IMR-90 (cell line): ENCODE data around the gene MS4A18. TPM values are rescaled to one million over a fixed set of nuclear protein-coding genes. Genes with fewer than 3 reads are reported as not detected.
"Not testable (repeated sequence)": the region's sequence is repeated elsewhere in the genome, so short reads cannot be mapped to it uniquely, and the experiment has no call there.

Experiments
- ATAC-seq: fragments of 200-7000 bp; cut with Tn5 transposase; 2 replicates; pipeline ENCODE4 v1.9.1; 2020; ENCODE audit warnings: low read depth, mild to moderate bottlenecking, moderate library complexity
- BruUV-seq: library from RNA; stranded (reverse); fragments of 400-500 nt; replicated peaks from 2 replicates; lab custom pipeline; 2021; lab: Mats Ljungman, UMichigan
- CTCF ChIA-PET: fragments of 300-600 bp; formaldehyde crosslinking; extraction: SDS; loops from one replicate; lab custom pipeline; 2021; ENCODE audit warnings: antibody characterized with exemption; lab: Yijun Ruan, JAX
- POLR2A ChIA-PET: fragments of 300-600 bp; sonication (Branson Sonifier 250); formaldehyde crosslinking; loops from one replicate; lab custom pipeline; 2022; ENCODE audit warnings: antibody characterized with exemption; ENCODE audit not compliant: unreplicated experiment; lab: Charles Lee
- DNase-seq: peaks from one replicate; pipeline ENCODE4 v3.0.0; 2013
- H2AFZ ChIP-seq: replicated peaks from 2 replicates; pipeline ENCODE3; 2013; ENCODE audit warnings: low read length, mild to moderate bottlenecking; ENCODE audit not compliant: poor library complexity
- H2AK5ac ChIP-seq: 2 replicates; pipeline ENCODE4 v1.6.1; 2013; ENCODE audit warnings: low read depth, low read length, inconsistent platforms
- H2AK9ac ChIP-seq: replicated peaks from 2 replicates; pipeline ENCODE3; 2013; ENCODE audit warnings: mild to moderate bottlenecking, low read depth, low read length, moderate library complexity; ENCODE audit not compliant: poor library complexity
- H2BK120ac ChIP-seq: 2 replicates; pipeline ENCODE4 v1.6.1; 2013; ENCODE audit warnings: low read depth, low read length, inconsistent platforms
- H2BK15ac ChIP-seq: 3 replicates; pipeline ENCODE4 v1.6.1; 2013; ENCODE audit warnings: low read depth, low read length, inconsistent platforms
- H2BK20ac ChIP-seq: 2 replicates; pipeline ENCODE4 v1.6.1; 2013; ENCODE audit warnings: low read depth, mild to moderate bottlenecking, inconsistent platforms, low read length, moderate library complexity
- H2BK5ac ChIP-seq: 2 replicates; pipeline ENCODE4 v1.6.1; 2013; ENCODE audit warnings: mild to moderate bottlenecking, low read depth, low read length, inconsistent platforms; ENCODE audit not compliant: poor library complexity, severe bottlenecking
- H3K14ac ChIP-seq: replicated peaks from 2 replicates; pipeline ENCODE4 v1.6.1; 2013; ENCODE audit warnings: low read depth, low read length, inconsistent platforms
- H3K18ac ChIP-seq: 2 replicates; pipeline ENCODE4 v1.6.1; 2013; ENCODE audit warnings: low read depth, low read length, control low read depth
- H3K23ac ChIP-seq: 2 replicates; pipeline ENCODE4 v1.6.1; 2013; ENCODE audit warnings: low read depth, low read length, inconsistent platforms
- H3K27ac ChIP-seq: 2 replicates; pipeline ENCODE4 v1.5.1; 2013; ENCODE audit warnings: mild to moderate bottlenecking, control low read depth, low read length; ENCODE audit not compliant: insufficient read depth
- H3K27me3 ChIP-seq: 2 replicates; pipeline ENCODE4 v1.6.1; 2013; ENCODE audit warnings: low read length; ENCODE audit not compliant: control insufficient read depth, insufficient read depth
- H3K36me3 ChIP-seq: 2 replicates; pipeline ENCODE4 v1.6.1; 2013; ENCODE audit warnings: low read length, mixed read lengths; ENCODE audit not compliant: control insufficient read depth, insufficient read depth
- H3K4ac ChIP-seq: 2 replicates; pipeline ENCODE4 v1.6.1; 2013; ENCODE audit warnings: low read depth, low read length, inconsistent platforms
- H3K4me1 ChIP-seq: 2 replicates; pipeline ENCODE4 v1.6.1; 2013; ENCODE audit warnings: low read length, mixed read lengths; ENCODE audit not compliant: control insufficient read depth, insufficient read depth
- H3K4me2 ChIP-seq: 2 replicates; pipeline ENCODE4 v1.6.1; 2013; ENCODE audit warnings: low read depth, mild to moderate bottlenecking, control low read depth, low read length, moderate library complexity
- H3K4me3 ChIP-seq: 2 replicates; pipeline ENCODE4 v1.5.1; 2013; ENCODE audit warnings: low read depth, mild to moderate bottlenecking, control low read depth, low read length, moderate library complexity; ENCODE audit not compliant: insufficient read depth
- H3K56ac ChIP-seq: 2 replicates; pipeline ENCODE4 v1.6.1; 2013; ENCODE audit warnings: low read length, inconsistent platforms; ENCODE audit not compliant: insufficient read depth; ENCODE audit errors: extremely low read depth
- H3K79me1 ChIP-seq, 2 experiments: 2 replicates each; pipeline ENCODE4 v1.6.1; 2013; ENCODE audit warnings: low read length in 2 of 2, inconsistent platforms in 1 of 2, low read depth in 1 of 2
- H3K9ac ChIP-seq: 2 replicates; pipeline ENCODE4 v1.6.1; 2013; ENCODE audit warnings: low read depth, low read length, control low read depth
- H3K9me1 ChIP-seq: 2 replicates; pipeline ENCODE4 v1.6.1; 2013; ENCODE audit warnings: low read length, inconsistent platforms; ENCODE audit not compliant: insufficient read depth
- H3K9me3 ChIP-seq: 2 replicates; pipeline ENCODE4 v1.6.1; 2013; ENCODE audit warnings: low read length; ENCODE audit not compliant: control insufficient read depth, insufficient read depth
- H4K20me1 ChIP-seq: 2 replicates; pipeline ENCODE4 v1.6.1; 2013; ENCODE audit warnings: low read length, inconsistent platforms; ENCODE audit not compliant: insufficient read depth
- H4K5ac ChIP-seq: 2 replicates; pipeline ENCODE4 v1.6.1; 2013; ENCODE audit warnings: mild to moderate bottlenecking, low read depth, low read length, control low read depth
- H4K8ac ChIP-seq, 2 experiments: 2 replicates each; pipeline ENCODE4 v1.6.1; 2013; ENCODE audit warnings: low read depth in 2 of 2, low read length in 2 of 2, control low read depth in 1 of 2, inconsistent platforms in 1 of 2
- H4K91ac ChIP-seq: 2 replicates; pipeline ENCODE4 v1.6.1; 2013; ENCODE audit warnings: low read depth, low read length, inconsistent platforms; ENCODE audit not compliant: insufficient read depth
- WGBS, 2 experiments: methylation state at CpG; one replicate each; pipeline versions ENCODE4 v1.1.5 to v1.1.7; 2013; ENCODE audit warnings: missing lambda C conversion rate in 2 of 2; ENCODE audit not compliant: insufficient read length in 1 of 2; ENCODE audit errors: extremely low coverage in 2 of 2; 5-methylcytosine and 5-hydroxymethylcytosine counted together
- dilution Hi-C: fragments of 300-500 bp; cut with HindIII; formaldehyde crosslinking; loops from one replicate; pipeline ENCODE4 v1.14.3; 2018; ENCODE audit warnings: low sequenced_read_pairs; ENCODE audit not compliant: unreplicated experiment
- in situ Hi-C: fragments of 300-500 bp; cut with MboI; formaldehyde crosslinking; loops from 3 replicates; pipeline ENCODE4 v1.14.3; 2019; ENCODE audit warnings: low sequenced_read_pairs, inconsistent platforms, mixed read lengths
- intact Hi-C: fragments of 100-400 bp; cut with micrococcal nuclease; formaldehyde crosslinking; loops from 2 replicates; pipeline ENCODE4 v1.10.0; 2022
- polyA plus RNA-seq, 3 experiments: library from polyadenylated mRNA; depleted of rRNA; stranded (reverse); fragments of >200 nt; gene quantifications; 2 replicates each; pipeline ENCODE4 v1.2.3, GENCODE V29; 2012; ENCODE audit warnings: low replicate concordance in 1 of 3
- total RNA-seq: library from RNA; depleted of rRNA; stranded (reverse); fragments of >200 nt; gene quantifications from 2 replicates; pipeline ENCODE4 v1.2.3, GENCODE V29; 2012

Gene MS4A18
- total and polyA plus RNA-seq, 2 of the 4 experiments (the other 2 are of a cell fraction): not detected

- intact Hi-C loops, H2AFZ ChIP-seq, dilution Hi-C loops: not testable (repeated sequence)
Measured at GRCh38 chr11:60713423-60713822, 11.1 kb upstream of the MS4A18 start.

More at GRCh38 chr11:60713423-60713822, 11.1 kb upstream of the MS4A18 start:
- H3K4me1 ChIP-seq, H2AK9ac ChIP-seq, H3K79me1 ChIP-seq, H3K36me3 ChIP-seq, H3K27ac ChIP-seq, H2AK5ac ChIP-seq, H3K14ac ChIP-seq, H3K23ac ChIP-seq, CTCF ChIA-PET, H4K8ac ChIP-seq, H4K91ac ChIP-seq, H2BK15ac ChIP-seq, H2BK5ac ChIP-seq, H2BK120ac ChIP-seq, H4K20me1 ChIP-seq, H2BK20ac ChIP-seq, H3K4me3 ChIP-seq, H3K4ac ChIP-seq, POLR2A ChIA-PET, H3K9me1 ChIP-seq, H3K27me3 ChIP-seq, H3K56ac ChIP-seq, in situ Hi-C loops, H3K18ac ChIP-seq, H3K4me2 ChIP-seq, H3K9ac ChIP-seq, H3K9me3 ChIP-seq, BruUV-seq, ATAC-seq, H4K5ac ChIP-seq, DNase-seq: not testable (repeated sequence)
- 80% methylated on average over 1 of the region's 6 CpGs; no CpG with 5 or more reads in 1 of the 2 experiments for WGBS, 2 experiments
